Measurements from ENCODE around the gene OR51T1.

- TF ChIP-seq, protein P1, sequence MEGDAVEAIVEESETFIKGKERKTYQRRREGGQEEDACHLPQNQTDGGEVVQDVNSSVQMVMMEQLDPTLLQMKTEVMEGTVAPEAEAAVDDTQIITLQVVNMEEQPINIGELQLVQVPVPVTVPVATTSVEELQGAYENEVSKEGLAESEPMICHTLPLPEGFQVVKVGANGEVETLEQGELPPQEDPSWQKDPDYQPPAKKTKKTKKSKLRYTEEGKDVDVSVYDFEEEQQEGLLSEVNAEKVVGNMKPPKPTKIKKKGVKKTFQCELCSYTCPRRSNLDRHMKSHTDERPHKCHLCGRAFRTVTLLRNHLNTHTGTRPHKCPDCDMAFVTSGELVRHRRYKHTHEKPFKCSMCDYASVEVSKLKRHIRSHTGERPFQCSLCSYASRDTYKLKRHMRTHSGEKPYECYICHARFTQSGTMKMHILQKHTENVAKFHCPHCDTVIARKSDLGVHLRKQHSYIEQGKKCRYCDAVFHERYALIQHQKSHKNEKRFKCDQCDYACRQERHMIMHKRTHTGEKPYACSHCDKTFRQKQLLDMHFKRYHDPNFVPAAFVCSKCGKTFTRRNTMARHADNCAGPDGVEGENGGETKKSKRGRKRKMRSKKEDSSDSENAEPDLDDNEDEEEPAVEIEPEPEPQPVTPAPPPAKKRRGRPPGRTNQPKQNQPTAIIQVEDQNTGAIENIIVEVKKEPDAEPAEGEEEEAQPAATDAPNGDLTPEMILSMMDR (IDR thresholded peaks at IDR 0.05; ENCODE audit: poor library complexity, severe bottlenecking), result no peak
- no peak for TF ChIP-seq TAF1 (IDR thresholded peaks at IDR 0.05; ENCODE audit: low read depth)
- no peak for TF ChIP-seq SMC3 (conservative IDR thresholded peaks at IDR 0.05; ENCODE audit: poor library complexity)
- TF ChIP-seq EZH2 (IDR thresholded peaks at IDR 0.05; ENCODE audit: borderline replicate concordance, insufficient read depth, low read length, poor library complexity, severe bottlenecking), result no peak
Observed at GRCh38 chr11:4926608-4927007, 44.9 kb downstream of the OR51T1 start.

All from neural cell (in vitro differentiated cells).